Fibroblast of lung (primary cell): ENCODE data around the gene MOV10. TPM values are rescaled to one million over a fixed set of nuclear protein-coding genes. Genes with fewer than 3 reads are reported as not detected.

Experiments used
- DNase-seq, 2 donors: peaks; one replicate each; pipeline versions ENCODE4 v3.0.0 to v3.0.0-alpha.2; 2010; ENCODE audit warnings: low read depth in 2 of 2
- H2AFZ ChIP-seq: 2 replicates; pipeline ENCODE4 v1.5.1; 2012; ENCODE audit warnings: low read length, control low read depth, inconsistent platforms
- H3K27ac ChIP-seq: 2 replicates; pipeline ENCODE4 v1.5.1; 2011; ENCODE audit warnings: low read length, control low read depth; ENCODE audit not compliant: insufficient read depth
- H3K27me3 ChIP-seq: 2 replicates; pipeline ENCODE4 v1.5.1; 2011; ENCODE audit warnings: mild to moderate bottlenecking, low read length; ENCODE audit not compliant: control insufficient read depth, insufficient read depth
- H3K36me3 ChIP-seq: 2 replicates; pipeline ENCODE4 v1.5.1; 2011; ENCODE audit warnings: low read length; ENCODE audit not compliant: control insufficient read depth, insufficient read depth
- H3K4me1 ChIP-seq: 2 replicates; pipeline ENCODE4 v1.5.1; 2011; ENCODE audit warnings: low read length; ENCODE audit not compliant: control insufficient read depth, insufficient read depth; ENCODE audit errors: extremely low read depth
- H3K4me2 ChIP-seq: 2 replicates; pipeline ENCODE4 v1.5.1; 2011; ENCODE audit warnings: low read length, control low read depth; ENCODE audit not compliant: insufficient read depth; ENCODE audit errors: extremely low read depth
- H3K4me3 ChIP-seq, 4 experiments: fragments of 200-600 bp in 1 of 4; sonication (generic) in 1 of 4; replicated peaks in 1 of 4; 2 replicates each; pipeline ENCODE4 v1.5.1; 2011 to 2016; ENCODE audit warnings: low read length in 4 of 4, low read depth in 3 of 4, mild to moderate bottlenecking in 3 of 4, control low read depth in 2 of 4, inconsistent platforms in 1 of 4, mixed read lengths in 1 of 4; ENCODE audit not compliant: insufficient read depth in 1 of 4; ENCODE audit errors: control extremely low read depth in 1 of 4
- H3K79me2 ChIP-seq: 2 replicates; pipeline ENCODE4 v1.5.1; 2012; ENCODE audit warnings: mild to moderate bottlenecking, low read length, inconsistent platforms; ENCODE audit not compliant: control insufficient read depth, insufficient read depth
- H3K9ac ChIP-seq: 2 replicates; pipeline ENCODE4 v1.5.1; 2011; ENCODE audit warnings: mild to moderate bottlenecking, low read length, control low read depth; ENCODE audit not compliant: insufficient read depth
- H3K9me3 ChIP-seq: 2 replicates; pipeline ENCODE4 v1.5.1; 2012; ENCODE audit warnings: low read depth, low read length; ENCODE audit not compliant: control insufficient read depth, insufficient read depth
- H4K20me1 ChIP-seq: 2 replicates; pipeline ENCODE4 v1.5.1; 2011; ENCODE audit warnings: low read length; ENCODE audit not compliant: control insufficient read depth, insufficient read depth; ENCODE audit errors: extremely low read depth
- EZH2 ChIP-seq: IDR thresholded peaks from 2 replicates; pipeline ENCODE4 v1.5.1; 2012; ENCODE audit warnings: low read length, control low read depth, mild to moderate bottlenecking; ENCODE audit errors: missing control alignments
- polyA plus RNA-seq, 2 donors: library from polyadenylated mRNA; depleted of rRNA in 1 of 2; stranded (reverse) in 1 of 2; unstranded in 1 of 2; fragments of >200 nt; gene quantifications; 2 replicates each; pipeline ENCODE4 v1.2.1, GENCODE V29; 2011 to 2012; ENCODE audit warnings: missing spikeins in 1 of 2
- total RNA-seq: library from RNA; depleted of rRNA; stranded (reverse); fragments of >200 nt; gene quantifications from 2 replicates; pipeline ENCODE4 v1.2.1, GENCODE V29; 2014
- TF ChIP-seq, protein P1 (sequence below), 2 donors: IDR thresholded peaks in 1 of 2; conservative IDR thresholded peaks in 1 of 2; 1 replicate in 1 of 2; 2 replicates in 1 of 2; pipeline ENCODE4 v1.5.1; 2011 to 2012; ENCODE audit warnings: low read length in 2 of 2, control low read depth in 1 of 2, inconsistent platforms in 1 of 2, low read depth in 1 of 2, mild to moderate bottlenecking in 1 of 2

Gene MOV10
- total and polyA plus RNA-seq, 2 donors (not counting 1 experiment from before 2014, with no cell fraction given) = 39.6 to 42.9 TPM

DNA sequence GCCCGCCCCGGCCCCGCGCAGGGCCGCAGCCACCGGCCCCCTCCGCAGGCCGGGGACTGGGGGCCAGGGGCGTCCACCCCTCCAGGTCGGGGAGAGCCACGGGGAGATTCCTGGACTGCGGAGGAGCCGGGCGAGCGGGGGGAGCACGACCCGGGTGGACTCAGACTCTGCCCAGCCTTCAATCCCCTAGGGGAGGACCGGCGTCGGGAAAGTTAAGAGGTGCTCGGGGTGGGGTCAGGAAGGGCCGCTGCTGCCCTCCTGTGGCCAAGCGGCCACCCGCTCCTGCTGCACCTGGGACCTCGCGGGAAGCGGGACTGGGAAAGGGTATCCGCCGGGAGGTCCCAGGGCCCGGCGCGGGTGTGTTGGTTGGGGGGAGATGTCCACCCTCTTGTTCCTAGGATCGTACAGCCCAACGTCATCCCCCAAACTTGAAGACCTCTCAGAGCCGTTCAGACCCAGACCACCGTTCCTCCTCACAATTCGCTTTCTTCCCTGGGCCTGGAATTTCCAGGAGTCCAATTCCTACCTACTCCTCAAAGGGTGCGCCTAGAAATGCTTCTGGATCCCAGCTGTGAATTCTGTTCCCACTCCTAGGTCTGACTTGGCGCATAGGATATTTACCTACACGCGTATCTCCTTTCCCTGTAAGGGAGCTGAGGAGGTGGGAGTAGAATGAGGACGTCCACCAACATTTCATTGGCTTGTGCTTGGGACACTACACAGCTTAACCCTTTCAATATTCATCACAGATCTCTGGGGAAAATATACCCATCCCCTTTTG is 33.0 kb downstream of the MOV10 start:
- H3K4me3 ChIP-seq = peak overlapping the region; percentile 33 to 97 (median 64)
- H4K20me1 ChIP-seq = no peaks in the 10 kb centered on the region
- peaks cover 19% of the 10 kb centered on the region for H3K4me1 ChIP-seq
- H3K4me2 ChIP-seq = peak overlapping the region; percentile 94
- H3K27me3 ChIP-seq = peaks cover 3% of the 10 kb centered on the region
- H3K27ac ChIP-seq = no peak overlapping the region
- no peaks in the 10 kb centered on the region for H3K9me3 ChIP-seq
- H3K36me3 ChIP-seq = peaks cover 13% of the 10 kb centered on the region
- H2AFZ ChIP-seq = peak overlapping the region; percentile 85
- TF ChIP-seq EZH2 = no peak
- TF ChIP-seq, protein P1, sequence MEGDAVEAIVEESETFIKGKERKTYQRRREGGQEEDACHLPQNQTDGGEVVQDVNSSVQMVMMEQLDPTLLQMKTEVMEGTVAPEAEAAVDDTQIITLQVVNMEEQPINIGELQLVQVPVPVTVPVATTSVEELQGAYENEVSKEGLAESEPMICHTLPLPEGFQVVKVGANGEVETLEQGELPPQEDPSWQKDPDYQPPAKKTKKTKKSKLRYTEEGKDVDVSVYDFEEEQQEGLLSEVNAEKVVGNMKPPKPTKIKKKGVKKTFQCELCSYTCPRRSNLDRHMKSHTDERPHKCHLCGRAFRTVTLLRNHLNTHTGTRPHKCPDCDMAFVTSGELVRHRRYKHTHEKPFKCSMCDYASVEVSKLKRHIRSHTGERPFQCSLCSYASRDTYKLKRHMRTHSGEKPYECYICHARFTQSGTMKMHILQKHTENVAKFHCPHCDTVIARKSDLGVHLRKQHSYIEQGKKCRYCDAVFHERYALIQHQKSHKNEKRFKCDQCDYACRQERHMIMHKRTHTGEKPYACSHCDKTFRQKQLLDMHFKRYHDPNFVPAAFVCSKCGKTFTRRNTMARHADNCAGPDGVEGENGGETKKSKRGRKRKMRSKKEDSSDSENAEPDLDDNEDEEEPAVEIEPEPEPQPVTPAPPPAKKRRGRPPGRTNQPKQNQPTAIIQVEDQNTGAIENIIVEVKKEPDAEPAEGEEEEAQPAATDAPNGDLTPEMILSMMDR (conservative IDR thresholded peaks at IDR 0.05 in 1 of 2, IDR thresholded peaks at IDR 0.05 in 1 of 2; ENCODE audit: low read depth in 1 of 2, low read length in 2 of 2) = peak; percentile 78 to 81
- H3K79me2 ChIP-seq = peaks cover 41% of the 10 kb centered on the region
- peak; percentile 85 to 89 for DNase-seq
- H3K9ac ChIP-seq = peak overlapping the region; percentile 91

DNA sequence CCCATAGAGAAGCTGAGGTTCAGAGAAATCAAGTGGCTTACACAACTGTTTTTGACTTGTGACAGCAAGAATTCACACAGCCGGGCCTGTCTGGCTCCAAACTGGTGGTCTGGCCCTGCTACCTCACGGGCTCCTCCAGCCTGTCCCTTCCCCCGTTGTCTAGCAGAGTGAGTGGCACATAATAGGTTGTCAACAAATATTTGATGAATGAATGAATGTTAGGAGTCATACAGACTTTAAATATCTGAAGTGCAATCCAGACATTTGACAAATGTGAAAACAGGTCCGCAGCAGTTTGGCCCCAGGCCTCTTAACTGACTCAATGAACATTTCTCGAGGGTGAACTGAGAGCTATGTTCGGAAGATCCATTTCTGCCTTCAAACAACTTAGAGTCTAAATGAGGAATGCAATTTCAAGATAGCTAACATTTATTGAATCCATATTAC is 33.6 kb downstream of the MOV10 start:
- Histone ChIP-seq H3K27me3 (peaks cover 3% of the 10 kb centered on the region), H3K9ac (no peak overlapping the region), H3K4me3 (peak overlapping the region in 2 of 4 experiments; percentile 50 to 97), H3K4me1 (peaks cover 14% of the 10 kb centered on the region), H3K27ac (no peak overlapping the region), H3K9me3 (no peaks in the 10 kb centered on the region), H2AFZ (no peak overlapping the region), H3K4me2 (no peak overlapping the region), H3K36me3 (peaks cover 8% of the 10 kb centered on the region), H3K79me2 (peaks cover 34% of the 10 kb centered on the region), H4K20me1 (no peaks in the 10 kb centered on the region)
- no peak for DNase-seq
- TF ChIP-seq EZH2 = no peak
- TF ChIP-seq, protein P1 (conservative IDR thresholded peaks at IDR 0.05 in 1 of 2, IDR thresholded peaks at IDR 0.05 in 1 of 2; ENCODE audit: low read depth in 1 of 2, low read length in 2 of 2) = no peak

DNA sequence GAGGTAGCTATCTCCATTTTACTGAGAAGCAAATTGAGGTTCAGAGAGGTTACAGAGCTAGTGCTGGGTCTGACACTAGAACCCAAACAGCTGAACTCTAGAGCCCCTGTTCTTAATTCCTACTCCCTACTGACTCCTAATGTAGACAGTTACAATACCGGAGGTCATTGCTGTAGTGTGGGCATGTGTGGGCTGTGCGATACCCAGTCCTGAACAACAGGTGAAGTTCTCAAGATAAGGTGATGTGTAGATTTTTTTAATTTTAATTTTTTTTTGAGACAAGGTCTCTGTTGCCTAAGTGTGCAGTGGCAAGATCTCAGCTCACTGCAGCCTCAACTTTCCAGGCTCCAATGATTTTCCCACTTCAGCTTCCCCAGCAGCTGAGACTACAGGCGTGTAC is 34.0 kb downstream of the MOV10 start:
- H2AFZ ChIP-seq = no peak overlapping the region
- H3K27ac ChIP-seq = no peak overlapping the region
- no peak overlapping the region for H3K4me2 ChIP-seq
- no peak for DNase-seq
- H3K79me2 ChIP-seq = peaks cover 30% of the 10 kb centered on the region
- H3K4me1 ChIP-seq = peaks cover 14% of the 10 kb centered on the region
- H3K27me3 ChIP-seq = peaks cover 6% of the 10 kb centered on the region
- TF ChIP-seq, protein P1 (conservative IDR thresholded peaks at IDR 0.05 in 1 of 2, IDR thresholded peaks at IDR 0.05 in 1 of 2; ENCODE audit: low read depth in 1 of 2, low read length in 2 of 2) = no peak
- no peak for TF ChIP-seq EZH2
- H4K20me1 ChIP-seq = no peaks in the 10 kb centered on the region
- H3K4me3 ChIP-seq = no peak overlapping the region
- peaks cover 8% of the 10 kb centered on the region for H3K36me3 ChIP-seq
- H3K9me3 ChIP-seq = no peaks in the 10 kb centered on the region
- H3K9ac ChIP-seq = no peak overlapping the region
